ENCODE data around the gene MOB2. TPM values are rescaled to one million over a fixed set of nuclear protein-coding genes. Genes with fewer than 3 reads are reported as not detected.

Gene MOB2
- total RNA-seq, 1 experiment from 2014 or later, result 22.7 TPM

GRCh38 chr11:1515082-1516060 lies 28.8 kb upstream of the MOB2 start:
- TF ChIP-seq CTCF (conservative IDR thresholded peaks at IDR 0.05), result peak; percentile 95
- Histone ChIP-seq H3K56ac (ENCODE audit: insufficient read length, low read depth, low read length) (no peak overlapping the region), H3K9me3 (ENCODE audit: control insufficient read depth, low read depth, low read length) (no peaks in the 10 kb centered on the region), H3K4me1 (ENCODE audit: insufficient read depth, low read length) (peaks cover 3% of the 10 kb centered on the region; the same call in 1 of the 2 replicates), H4K91ac (ENCODE audit: insufficient read length, low read depth, low read length) (no peak overlapping the region), H3K23ac (ENCODE audit: insufficient read length, low read depth, low read length) (no peak overlapping the region), H2BK12ac (ENCODE audit: insufficient read length, low read depth, low read length) (no peak overlapping the region), H2BK20ac (ENCODE audit: low read depth, low read length, poor library complexity, severe bottlenecking) (no peak overlapping the region), H2AK5ac (ENCODE audit: insufficient read length, low read length) (no peak overlapping the region), H3K27ac (ENCODE audit: insufficient read length, low read depth, low read length) (no peak overlapping the region), H3K23me2 (ENCODE audit: insufficient read length, low read depth, low read length, poor library complexity, severe bottlenecking) (no peaks in the 10 kb centered on the region), H3K4me2 (ENCODE audit: insufficient read depth, insufficient read length, low read length) (no peak overlapping the region), H3K79me2 (ENCODE audit: insufficient read depth, low read length) (no peaks in the 10 kb centered on the region), H3K18ac (ENCODE audit: insufficient read length, low read depth, low read length) (no peak overlapping the region), H2AFZ (ENCODE audit: low read length) (no peak overlapping the region), H4K5ac (ENCODE audit: insufficient read length, low read depth, low read length) (no peak overlapping the region), H4K20me1 (ENCODE audit: control insufficient read depth, insufficient read depth, insufficient read length) (no peaks in the 10 kb centered on the region), H3T11ph (ENCODE audit: low read length) (no peak overlapping the region), H2BK15ac (ENCODE audit: low read depth, low read length) (no peak overlapping the region), H2BK5ac (ENCODE audit: insufficient read length, low read length) (no peak overlapping the region), H2BK120ac (ENCODE audit: low read depth, low read length, poor library complexity, severe bottlenecking) (no peak overlapping the region), H3K27me3 (ENCODE audit: insufficient read depth, low read length) (no peaks in the 10 kb centered on the region), H3K9ac (ENCODE audit: extremely low read depth, insufficient read length, low read length) (no peak overlapping the region), H3K79me1 (ENCODE audit: insufficient read depth, low read depth, low read length, poor library complexity, severe bottlenecking) (peaks cover 2% of the 10 kb centered on the region), H4K8ac (replicated peaks; ENCODE audit: insufficient read length, low read depth, low read length) (no peak overlapping the region), H3K4ac (ENCODE audit: low read depth, low read length) (no peak overlapping the region), H3K14ac (ENCODE audit: insufficient read depth, low read length) (no peak overlapping the region)
- no peak overlapping the region for H3K27ac Mint-ChIP-seq
- H3K9me3 Mint-ChIP-seq, result no peaks in the 10 kb centered on the region
- WGBS (ENCODE audit: extremely low coverage, insufficient read length, low lambda C conversion rate), result no CpG with 5 or more reads among the region's 36 CpGs
- peak; percentile 89 for DNase-seq
- H3K4me1 Mint-ChIP-seq, result peaks cover 15 to 37% of the 10 kb centered on the region in 2 experiments
- H3K4me3 Mint-ChIP-seq, result no peak overlapping the region; a peak in 1 of 5 replicates
- no peaks in the 10 kb centered on the region; the same call in 1 of the 2 replicates for H3K27me3 Mint-ChIP-seq (ENCODE audit: low read depth)
- H3K36me3 Mint-ChIP-seq (ENCODE audit: insufficient read depth in 1 of 3, low read depth in 3 of 3), result no peaks in the 10 kb centered on the region
